Fibroblast of skin of left biceps (primary cell): ENCODE results near the gene IL17RD.
A peak's percentile ranks its signal among the peaks of the same experiment; 100 is the strongest.

Experiments
- DNase-seq, 2 experiments: peaks; one replicate each; pipeline ENCODE4 v3.0.0-alpha.2; 2013; ENCODE audit warnings: low read depth in 2 of 2

IL17RD gene

DNA sequence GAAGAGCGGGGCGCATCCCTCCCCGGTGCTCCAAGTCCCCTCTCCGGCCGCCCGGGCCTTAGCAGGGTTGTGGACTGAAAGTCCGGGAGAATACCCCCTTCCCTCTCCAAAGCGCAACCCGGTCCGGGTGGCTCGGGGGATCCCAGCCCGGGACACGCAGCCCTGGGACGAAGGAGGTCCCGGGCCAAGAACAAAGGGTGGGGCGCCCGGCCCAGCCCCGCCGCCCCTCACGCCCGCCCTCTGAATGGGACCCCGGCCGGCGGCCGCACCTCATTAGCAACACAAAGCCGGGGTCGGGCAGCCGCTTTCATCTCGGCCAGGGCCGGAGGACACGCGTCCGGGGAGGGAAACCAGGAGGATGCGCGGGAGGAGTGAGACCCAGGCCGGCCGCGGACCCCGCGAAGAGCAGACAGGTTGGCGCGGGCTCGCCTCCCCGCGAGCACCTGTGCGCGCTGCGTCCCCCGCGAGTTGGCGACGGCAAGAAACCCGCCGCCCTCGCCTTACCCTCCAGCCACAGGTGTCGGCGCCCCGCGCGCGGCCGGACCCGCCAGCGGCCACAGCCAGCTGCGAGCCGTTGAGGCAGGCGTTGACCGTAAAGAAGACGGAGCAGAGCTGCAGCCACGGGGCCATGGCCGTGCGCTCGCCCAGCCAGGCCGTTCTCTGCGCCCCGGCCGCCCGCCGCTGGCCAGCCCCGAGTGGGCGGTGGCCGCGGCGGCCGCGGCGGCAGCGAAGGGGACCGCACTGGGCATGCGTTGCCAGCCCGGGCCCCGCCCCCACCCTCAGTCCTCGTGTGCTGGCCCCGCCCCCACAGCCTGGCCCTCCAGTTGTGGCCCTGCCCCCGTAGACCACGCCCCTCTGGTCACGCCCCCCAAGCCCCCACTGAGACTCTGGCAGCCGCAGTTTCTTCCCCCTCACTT is at the start of gene IL17RD:
TSS of gene IL17RD (minus strand) at position 697 of the 917 bp plus-strand sequence. CDS start at position 630, 67 bp downstream.
- DNase-seq: no peak

DNA sequence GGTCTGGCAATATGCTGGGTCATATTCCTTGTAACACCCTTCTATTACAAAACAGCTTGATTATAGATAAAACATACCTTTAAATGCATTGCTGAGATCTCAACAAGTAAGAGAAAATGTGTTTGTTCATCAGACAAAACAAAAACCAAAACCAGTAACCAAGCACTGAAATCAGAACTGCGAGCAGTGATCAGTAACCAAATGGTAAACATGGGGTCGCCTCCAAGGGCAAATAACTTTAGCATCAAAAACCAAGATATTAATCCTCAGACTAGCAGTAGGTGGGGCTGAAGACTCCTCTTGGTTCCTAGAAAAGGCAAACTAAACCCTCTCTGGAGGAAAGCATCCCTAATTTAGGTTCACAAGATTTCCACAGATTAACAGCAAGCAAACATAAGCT is 41.3 kb upstream of the IL17RD start:
- DNase-seq: no peak

DNA sequence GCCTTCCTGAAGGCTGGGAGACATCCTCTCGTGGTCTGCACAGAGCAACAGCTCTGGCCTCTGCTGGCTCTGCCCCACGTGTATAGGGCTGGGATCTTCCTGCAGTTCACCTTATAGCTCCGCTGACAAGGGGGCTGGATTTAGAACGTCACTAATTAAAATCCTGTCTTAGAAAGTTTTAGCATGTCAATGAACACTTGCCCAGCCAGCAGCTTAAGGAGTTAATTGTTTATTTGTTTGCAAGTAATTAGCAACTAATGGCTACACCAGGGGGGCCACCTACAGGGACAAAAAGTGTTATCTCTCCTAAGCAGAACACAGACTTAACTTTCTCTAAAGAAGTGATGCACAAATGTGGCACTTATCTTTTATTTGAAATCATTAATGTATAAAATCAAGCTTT is 34.7 kb upstream of the IL17RD start, which contains the start of gene HESX1:
TSS of gene HESX1 (minus strand) at position 84 of the 403 bp plus-strand sequence. CDS start at position 24, 60 bp downstream.
- DNase-seq: no peak

DNA sequence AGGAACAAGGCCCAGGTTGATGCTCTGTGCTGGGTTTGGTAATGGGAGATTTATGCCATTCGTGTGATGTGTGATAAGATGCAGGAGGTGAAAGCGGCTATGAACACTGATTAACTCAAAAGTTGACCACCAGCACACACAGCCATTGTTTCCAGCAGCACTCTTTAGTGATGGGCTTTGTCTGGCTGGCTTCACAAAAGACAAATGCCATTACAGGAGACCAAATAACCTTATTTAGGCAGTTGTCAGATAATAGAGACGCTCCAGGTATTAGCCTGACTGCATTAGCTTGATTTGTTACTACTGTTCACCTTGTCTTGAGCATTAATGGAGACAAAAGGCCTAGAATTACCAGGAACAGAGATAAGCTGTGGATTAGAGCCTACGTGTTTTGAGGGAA is 29.5 kb upstream of the IL17RD start:
- no peak for DNase-seq

DNA sequence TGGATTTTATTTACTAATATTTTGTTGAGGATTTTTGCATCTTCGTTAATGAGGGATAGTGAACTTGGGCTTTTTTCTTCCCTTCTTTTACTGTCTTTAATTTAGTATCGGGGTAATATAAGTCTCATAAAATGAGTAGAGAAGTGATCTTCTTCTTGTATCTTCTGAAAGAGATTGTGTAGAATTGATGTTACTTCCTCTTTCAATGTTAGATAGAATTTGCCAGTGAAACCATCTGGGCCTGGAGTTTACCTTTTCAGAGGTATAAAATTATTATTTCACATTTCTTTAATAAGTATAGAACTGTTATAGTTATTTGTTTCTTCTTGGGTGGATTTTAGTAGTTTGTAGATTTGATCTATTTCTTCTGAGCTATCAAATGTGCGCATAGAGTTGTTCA is 26.9 kb upstream of the IL17RD start:
- no peak for DNase-seq

DNA sequence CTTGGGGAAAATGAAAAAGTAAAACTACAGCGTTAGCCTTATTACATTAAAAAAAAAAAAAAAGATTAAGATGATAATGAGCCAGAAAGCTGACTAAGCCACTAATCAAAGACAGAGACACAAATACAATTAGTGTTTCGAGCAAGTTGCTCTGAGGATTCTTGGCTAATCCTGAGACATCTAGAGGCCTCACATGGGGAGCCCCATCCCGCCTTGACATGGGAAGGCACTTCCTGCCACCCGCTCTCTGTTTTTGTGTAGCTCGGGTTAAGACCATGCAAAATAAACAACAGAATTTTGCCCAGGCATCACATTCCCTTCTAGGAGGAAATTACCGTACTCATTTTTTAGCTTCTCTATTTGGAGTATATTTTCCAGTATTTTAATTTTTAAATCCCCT is 19.4 kb upstream of the IL17RD start:
- peak in 1 of 2 experiments; percentile 30 for DNase-seq

DNA sequence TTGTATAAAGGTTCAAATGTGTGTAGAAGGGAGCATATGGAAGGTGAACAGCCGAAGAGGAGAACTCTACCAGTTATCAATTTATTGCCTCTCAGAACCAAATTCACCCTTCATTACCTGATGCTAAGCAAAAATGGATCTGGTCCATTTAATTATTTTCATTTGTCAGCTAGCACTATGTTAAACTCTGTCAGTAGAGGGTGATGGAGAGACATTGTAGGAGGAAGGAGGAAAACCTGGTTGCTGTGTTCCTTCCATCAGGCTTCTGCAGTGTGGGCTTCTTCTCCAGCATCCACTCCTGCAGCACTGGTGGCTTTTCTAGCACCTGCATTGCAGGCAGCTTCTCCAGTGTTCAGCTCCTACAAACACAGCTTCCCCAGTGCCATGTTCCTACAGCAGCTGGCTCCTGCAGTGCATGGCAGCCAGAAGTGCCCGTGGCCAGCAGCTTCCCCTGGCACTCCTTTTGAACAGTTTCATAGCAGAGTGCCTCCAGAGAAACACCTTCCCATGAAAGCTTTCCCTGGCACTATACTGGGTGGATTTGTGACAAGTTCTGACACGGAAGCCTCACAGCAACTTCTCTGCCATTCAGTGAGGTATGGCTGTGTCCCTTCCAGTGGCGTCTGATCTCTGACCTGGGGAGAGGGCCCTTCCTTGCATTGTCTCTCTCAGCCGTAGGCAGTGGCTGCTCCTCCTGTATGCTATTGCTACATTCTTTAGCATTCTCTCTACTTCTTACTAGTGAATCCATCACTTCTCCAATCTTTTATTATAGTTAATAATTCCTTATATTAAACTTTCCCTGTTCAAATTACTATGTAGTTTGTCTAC is 14.6 kb upstream of the IL17RD start:
- DNase-seq: no peak

DNA sequence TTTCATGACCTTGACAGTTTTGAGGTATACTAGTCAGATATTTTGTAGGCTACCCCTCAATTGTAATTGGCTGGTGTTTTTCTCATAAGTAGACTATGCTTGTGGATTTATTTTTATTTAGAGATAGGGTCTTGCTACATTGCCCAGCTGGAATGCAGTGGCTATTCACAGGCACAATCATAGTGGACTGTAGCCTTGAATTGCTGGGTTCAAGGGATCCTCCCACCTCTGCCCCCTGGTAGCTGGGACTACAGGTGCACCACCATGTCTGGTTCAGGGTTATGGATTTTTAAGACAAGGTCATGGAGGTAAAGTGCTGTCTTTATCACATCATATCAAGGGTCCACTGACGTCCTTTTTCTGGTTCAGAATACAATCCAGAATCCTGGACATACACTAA is 10.9 kb upstream of the IL17RD start:
- no peak for DNase-seq

DNA sequence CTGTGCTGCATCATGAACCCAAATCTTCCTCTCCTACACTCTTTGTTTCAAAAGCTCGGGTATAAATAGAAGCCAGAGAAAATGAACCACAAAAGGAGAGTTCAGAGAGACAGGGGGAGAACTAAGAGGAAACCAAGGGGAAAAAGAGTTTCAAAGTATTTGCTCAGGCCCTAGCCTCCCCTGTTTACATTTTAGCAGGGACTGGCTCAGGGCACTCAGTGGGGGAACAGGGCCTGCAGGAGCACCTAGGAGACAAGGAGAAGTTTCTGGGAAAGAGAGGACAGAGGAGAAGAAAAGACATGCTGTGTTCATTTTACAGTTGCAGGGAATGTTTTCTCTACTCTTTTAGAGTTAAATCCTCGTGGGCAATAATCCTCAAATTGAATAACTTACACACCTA is 8.5 kb upstream of the IL17RD start:
- DNase-seq: no peak

DNA sequence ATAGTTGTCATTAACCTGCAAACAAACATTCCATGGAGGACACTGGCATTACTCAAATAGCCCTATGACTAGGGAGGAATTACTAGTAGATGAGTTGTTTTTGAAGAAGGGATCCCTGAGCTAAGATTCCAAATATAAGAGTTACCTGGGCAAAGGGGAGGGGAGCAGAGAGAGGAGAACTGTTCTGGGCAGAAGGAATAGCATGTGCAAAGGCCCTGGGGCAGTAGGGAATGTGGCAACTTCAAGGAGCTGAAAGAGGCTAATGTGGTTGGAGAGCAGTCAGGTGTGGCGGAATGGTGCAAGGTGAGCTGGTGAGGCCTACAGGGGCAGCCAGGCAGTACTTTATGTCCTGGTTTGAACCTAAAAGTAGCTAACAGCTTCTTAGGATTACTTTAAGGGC is 5.8 kb upstream of the IL17RD start:
- no peak for DNase-seq

DNA sequence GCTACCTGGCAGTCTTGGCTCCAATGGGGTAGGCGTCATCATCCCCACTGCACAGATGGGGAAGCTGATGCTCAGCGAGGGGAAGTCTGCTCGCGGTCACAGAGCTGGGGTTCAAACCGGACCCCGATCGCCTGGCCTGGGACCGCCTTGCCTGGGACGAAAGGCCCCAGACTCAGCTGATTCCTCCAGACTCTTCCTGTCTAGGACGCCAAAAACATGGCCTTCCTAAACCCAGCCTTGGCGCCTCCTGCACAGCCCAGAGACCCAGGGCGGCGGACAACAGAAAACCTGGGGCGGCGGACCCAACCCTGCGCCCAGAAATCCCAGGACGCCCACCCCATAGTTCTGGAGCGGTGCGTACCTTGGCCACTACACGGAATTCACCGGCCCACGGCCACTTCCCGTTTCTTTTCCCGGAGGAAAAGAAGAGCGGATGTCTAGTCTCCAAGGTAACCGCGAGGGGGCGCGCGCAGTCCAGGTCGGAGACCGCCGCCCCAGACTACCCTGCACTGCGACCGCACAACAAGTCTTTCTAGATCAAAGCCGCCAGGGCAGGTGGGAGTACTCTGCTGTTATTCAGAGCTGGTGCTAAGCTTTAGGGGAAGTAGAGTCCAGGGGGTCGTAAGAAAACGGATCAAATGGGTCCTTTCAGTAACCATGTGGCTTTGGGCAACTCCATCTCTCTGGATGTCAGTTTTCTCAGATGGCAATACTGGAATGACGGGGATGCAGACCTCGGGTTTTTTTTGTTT is 4.9 kb upstream of the IL17RD start:
- DNase-seq: no peak

DNA sequence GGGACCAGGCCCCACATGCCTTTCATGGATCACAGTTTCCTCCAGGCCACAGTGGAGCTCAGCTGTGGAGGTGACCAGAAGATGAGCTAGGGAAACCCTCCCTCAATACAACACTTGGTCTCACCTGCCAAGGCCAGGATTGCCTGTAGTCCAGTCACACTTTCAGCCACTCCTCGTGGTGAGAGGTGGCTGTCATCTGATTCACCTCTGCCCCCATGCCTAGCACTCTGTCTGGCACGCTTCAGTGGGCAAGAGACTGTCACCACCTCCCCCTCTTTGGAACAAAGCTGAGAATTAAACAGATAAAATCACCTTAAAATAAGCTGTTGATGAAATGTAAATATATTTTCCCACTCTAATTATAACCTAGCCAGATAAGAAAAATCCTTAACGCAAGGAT is 4.0 kb upstream of the IL17RD start:
- DNase-seq: no peak

DNA sequence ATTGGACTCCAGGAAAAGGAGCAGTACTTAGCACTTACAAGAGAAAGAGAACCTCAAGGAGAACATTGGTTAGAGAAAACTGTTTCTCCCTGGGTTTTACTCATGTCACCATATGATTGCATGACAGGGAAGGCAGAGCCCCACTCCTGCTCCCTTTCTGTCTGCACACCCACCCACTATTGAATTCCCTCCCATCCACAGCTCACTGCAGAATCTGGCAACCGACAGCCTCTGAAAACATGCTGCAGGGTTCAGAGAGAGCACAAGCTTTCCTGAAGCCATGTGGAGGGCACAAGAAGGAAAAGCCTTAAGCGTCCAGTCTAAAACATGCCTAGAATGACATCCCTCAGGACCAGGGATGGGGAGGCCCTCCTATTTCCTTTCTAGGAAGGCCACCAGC is 3.0 kb upstream of the IL17RD start:
- DNase-seq: no peak

DNA sequence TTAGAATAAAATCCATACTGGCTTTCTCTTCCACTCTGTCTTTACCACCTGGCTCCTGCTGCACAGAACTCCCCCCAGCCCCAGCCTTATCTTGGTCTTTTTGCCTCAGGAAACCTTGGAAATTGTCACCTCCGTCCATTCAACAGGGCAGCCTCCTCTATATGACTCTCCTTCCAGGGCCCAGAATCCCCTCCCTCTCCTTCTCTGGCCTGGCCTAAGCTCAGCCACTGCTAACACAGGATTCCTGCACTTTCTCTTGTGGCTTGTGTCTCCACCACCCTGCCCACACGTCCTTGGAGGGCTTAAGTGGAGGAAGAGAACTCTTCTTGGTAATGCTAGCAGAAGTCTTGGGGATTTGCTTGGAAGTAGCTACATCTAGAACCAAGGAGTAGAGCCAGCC is 1.5 kb upstream of the IL17RD start:
- no peak for DNase-seq

DNA sequence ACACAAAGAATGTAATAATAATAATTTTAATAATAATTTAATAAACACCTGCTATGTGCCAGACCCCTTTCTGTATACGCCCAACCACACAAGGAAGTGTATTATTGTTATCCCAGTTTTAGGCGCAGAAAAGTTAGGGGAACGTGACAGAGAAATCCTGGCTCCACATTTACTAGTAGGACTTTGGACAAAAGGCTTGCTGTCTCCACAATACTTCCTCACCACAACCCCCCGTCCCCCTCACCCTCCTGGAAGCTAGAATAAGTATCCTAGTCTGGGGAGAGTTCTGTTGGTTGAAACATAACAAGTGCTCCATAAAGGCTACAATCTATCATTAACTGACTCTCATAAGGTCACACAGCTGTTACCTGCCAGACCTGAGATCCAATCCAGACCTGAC is 488 bp upstream of the IL17RD start:
- DNase-seq: no peak

DNA sequence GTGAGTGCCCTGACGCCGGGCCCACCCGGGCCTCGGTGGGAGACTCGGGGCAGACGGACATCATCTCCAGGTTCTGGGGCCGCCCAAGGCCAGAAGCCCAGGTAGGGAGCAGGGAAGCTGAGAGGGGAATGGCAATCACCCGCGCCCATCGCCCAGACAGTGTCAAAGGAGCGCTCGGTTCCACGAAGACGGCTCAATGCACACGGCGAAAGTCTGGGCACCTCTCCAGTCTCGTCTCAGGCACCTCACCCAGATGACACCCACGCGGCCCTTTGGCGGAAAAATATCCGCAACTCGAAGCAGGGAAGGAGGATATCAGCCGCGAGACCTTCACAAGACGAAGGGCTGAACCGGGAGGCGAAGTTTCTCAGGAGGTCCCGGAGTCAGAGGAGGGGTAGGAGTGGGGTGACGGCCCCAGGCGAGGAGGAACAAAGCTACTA is 916 bp downstream of the IL17RD start:
- no peak for DNase-seq

DNA sequence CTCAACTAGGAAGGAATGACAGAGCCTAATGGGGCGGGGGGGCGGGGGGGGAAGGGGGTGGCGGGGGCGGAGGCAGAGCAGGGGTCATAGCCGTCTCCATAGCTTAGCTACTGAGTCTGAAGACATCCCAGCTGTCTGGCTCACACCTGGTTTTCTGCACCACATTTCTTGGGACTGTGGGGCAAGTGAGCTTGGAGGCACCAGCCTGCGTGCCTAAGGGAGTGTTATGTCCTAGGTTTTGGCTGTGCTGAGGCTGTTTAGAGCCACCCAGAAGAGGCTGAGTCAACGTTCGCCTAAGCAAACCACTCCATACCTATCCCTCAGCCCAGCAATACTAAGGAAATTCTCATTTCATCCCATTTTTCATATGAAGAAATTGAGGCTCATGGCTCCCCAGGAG is 1.4 kb downstream of the IL17RD start:
- no peak for DNase-seq

DNA sequence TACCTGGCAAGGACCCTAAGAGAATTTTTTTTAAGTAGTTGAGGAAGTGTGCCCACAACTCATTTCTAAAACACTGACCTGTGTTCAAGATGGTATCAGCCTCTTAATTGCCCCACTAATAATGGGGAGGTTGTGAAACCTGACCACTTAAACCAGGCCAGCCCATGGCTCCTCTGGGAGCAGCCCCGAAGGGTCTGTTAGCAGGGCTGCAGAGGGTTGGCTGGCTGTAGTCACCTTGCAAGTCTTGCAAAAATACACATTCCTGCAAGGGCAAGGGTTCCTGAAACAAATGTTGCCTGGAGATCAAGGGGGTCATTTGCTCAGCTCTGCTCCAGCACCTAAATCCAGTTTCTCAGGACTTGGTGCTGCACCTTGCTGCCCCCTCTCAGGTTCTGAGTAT is 3.2 kb downstream of the IL17RD start:
- DNase-seq: no peak

DNA sequence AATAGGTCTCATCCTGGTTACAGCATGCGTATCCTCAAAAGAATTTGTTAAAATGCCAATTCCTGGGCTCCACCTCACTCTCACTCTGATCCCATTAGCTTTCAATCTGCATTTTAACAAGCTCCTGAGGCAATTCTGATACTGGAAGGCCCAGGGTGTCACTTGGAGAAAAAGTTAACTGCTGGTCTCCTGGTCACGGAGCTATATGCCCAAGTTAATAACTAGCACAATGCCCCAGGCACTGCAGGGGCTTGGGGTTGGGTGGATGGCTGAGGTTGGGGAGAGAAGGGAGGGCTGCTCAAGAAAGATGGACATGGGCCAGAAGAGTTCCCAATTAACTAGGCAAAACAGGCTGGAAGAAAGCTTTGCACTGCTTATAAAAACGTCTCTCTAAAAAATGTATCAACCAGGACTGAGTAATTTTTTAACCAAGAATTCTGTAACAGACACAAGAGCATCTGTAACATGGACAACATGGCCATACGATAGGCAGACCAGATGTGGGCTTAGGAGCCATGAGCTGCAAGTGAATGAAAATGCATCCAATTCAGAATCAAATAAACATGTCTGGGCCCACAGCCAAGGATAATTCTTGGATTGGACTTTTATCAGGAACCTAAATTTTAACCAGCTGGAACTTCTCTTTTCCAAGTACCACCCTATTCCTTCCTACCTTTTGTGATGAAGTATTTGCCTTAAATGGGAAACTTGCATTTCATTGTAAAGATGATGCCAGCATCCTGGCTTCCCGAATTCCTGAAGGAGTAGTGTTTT is 4.2 kb downstream of the IL17RD start:
- peak; percentile 62 to 63 for DNase-seq

DNA sequence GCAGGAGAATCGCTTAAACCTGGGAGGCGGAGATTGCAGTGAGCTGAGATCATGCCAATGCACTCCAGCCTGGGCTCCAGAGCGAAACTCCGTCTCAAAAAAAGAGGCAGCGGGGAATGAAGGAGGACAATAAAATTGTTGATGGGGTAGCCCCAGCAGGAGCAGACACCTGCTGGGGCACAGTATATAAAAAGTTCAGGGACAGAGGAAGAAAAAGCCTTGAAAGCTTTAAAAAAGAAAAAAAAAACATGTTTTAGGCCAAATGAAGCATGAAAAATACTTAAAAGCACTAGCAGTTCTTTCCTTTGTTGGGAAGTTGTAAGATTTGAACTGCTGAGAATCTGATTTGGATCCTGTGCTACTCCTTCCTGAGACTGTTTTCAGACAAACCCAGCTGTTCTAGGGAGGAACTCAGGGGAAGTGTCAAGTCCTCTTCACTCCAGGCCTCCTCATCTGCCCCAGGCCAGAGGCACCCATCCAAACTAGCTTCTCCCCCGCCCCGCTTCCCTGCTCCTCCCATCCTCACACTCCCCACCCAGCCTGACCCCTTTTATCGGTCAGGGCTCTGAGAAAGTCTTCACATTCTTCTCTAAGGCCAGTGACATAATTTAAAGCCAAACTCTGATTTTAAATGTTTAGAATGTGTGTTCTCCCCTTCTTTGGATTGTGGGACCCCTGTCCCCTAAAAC is 4.9 kb downstream of the IL17RD start:
- no peak for DNase-seq
